Measurements from ENCODE around the gene GABBR2. TPM values are rescaled to one million over a fixed set of nuclear protein-coding genes. Genes with fewer than 3 reads are reported as not detected.

Gene GABBR2
- total RNA-seq, 2 donors from 2014 or later, result 1.2 to 1.3 TPM

DNA sequence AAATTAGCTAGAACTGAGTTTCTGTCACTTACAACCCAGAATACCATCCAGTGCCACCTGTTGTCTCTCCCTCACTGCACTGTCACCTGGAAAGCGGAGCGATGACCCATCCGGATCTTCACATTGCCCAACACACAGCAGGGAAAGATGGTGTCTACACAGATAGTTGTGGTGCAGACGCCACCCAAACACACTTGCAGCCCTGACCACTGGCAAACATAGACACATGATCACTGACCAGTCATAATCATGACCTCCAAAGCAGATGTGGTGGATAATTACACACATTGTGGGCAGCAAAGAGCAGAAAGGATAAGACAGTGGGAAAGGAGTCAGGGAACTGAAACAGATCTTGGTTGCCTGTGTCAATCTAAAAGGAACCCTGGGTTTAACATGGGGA, 64.7 kb downstream of the GABBR2 start:
- Histone ChIP-seq H3K27ac (ENCODE audit: low read depth, low read length) (no peak overlapping the region), H3K4me3 (ENCODE audit: low read length) (no peak overlapping the region), H3K27me3 (ENCODE audit: control insufficient read depth, insufficient read depth, low read length, poor library complexity, severe bottlenecking) (no peaks in the 10 kb centered on the region), H3K4me1 (ENCODE audit: control insufficient read depth, insufficient read depth, low read length) (no peaks in the 10 kb centered on the region), H3K36me3 (ENCODE audit: control insufficient read depth, insufficient read depth, low read length) (no peaks in the 10 kb centered on the region), H3K9ac (ENCODE audit: extremely low read depth, low read length, poor library complexity, severe bottlenecking) (no peak overlapping the region), H3K9me3 (ENCODE audit: control insufficient read depth, low read length) (peaks cover 8% of the 10 kb centered on the region)
- no peaks in the 10 kb centered on the region for H3K27me3 Mint-ChIP-seq (ENCODE audit: insufficient read depth)
- H3K36me3 Mint-ChIP-seq (ENCODE audit: low read depth), result no peaks in the 10 kb centered on the region
- H3K4me1 Mint-ChIP-seq, result peaks cover 2% of the 10 kb centered on the region
- H3K9me3 Mint-ChIP-seq, result peaks cover 7% of the 10 kb centered on the region
- H3K27ac Mint-ChIP-seq, result no peak overlapping the region
- WGBS, 2 experiments (ENCODE audit: insufficient coverage in 1 of 2, insufficient read length in 1 of 2), result 95 to 100% methylated on average over 2 to 4 of the region's 4 CpGs
- H3K4me3 Mint-ChIP-seq, result no peak overlapping the region
- no peak for TF ChIP-seq CTCF (conservative IDR thresholded peaks at IDR 0.05)
- DNase-seq, result no peak

- H3K9me3 ChIP-seq (ENCODE audit: control insufficient read depth, low read length), result peaks cover 20% of the 10 kb centered on the region
- Mint-ChIP-seq H3K9me3 (peaks cover 19% of the 10 kb centered on the region), H3K36me3 (ENCODE audit: low read depth) (no peaks in the 10 kb centered on the region), H3K4me1 (peaks cover 2% of the 10 kb centered on the region), H3K4me3 (no peak overlapping the region), H3K27me3 (ENCODE audit: insufficient read depth) (no peaks in the 10 kb centered on the region), H3K27ac (no peak overlapping the region)
- H3K36me3 ChIP-seq (ENCODE audit: control insufficient read depth, insufficient read depth, low read length), result no peaks in the 10 kb centered on the region
- H3K4me1 ChIP-seq (ENCODE audit: control insufficient read depth, insufficient read depth, low read length), result no peaks in the 10 kb centered on the region
- H3K27ac ChIP-seq (ENCODE audit: low read depth, low read length), result no peak overlapping the region
- DNase-seq, result peak; percentile 80
- H3K9ac ChIP-seq (ENCODE audit: extremely low read depth, low read length, poor library complexity, severe bottlenecking), result no peak overlapping the region
- no peaks in the 10 kb centered on the region for H3K27me3 ChIP-seq (ENCODE audit: control insufficient read depth, insufficient read depth, low read length, poor library complexity, severe bottlenecking)
- no peak overlapping the region for H3K4me3 ChIP-seq (ENCODE audit: low read length)
- peak; percentile 75 for TF ChIP-seq CTCF (conservative IDR thresholded peaks at IDR 0.05)
- 90 to 91% methylated on average over 10 of the region's 10 CpGs for whole genome bisulfite sequencing, 2 experiments (ENCODE audit: insufficient coverage in 1 of 2, insufficient read length in 1 of 2)
Observed at GRCh38 chr9:98642661-98643312, 65.9 kb downstream of the GABBR2 start.

DNA sequence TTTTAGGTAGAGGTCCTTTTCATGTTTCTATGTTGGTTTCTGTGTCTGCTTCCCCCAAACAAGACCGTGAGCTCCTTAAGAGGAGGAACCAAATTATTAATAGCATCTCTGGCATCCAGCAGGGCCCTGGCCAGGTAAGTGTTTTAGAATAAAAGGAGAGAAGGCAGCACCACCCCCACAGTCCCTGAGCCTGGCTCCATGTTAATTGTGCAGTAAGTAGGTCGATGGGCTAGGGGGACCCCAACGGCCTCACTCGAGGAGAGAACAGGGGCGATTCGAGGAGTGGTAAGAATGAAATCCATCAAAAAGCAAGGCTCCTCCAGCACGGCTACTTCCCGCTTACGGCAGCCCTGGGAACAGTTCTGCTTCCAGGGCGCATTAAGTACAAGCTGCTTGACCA, 67.0 kb downstream of the GABBR2 start:
- H3K4me1 ChIP-seq (ENCODE audit: control insufficient read depth, insufficient read depth, low read length), result no peaks in the 10 kb centered on the region
- 91% methylated on average over 7 to 10 of the region's 10 CpGs for WGBS, 2 experiments (ENCODE audit: insufficient coverage in 1 of 2, insufficient read length in 1 of 2)
- H3K27me3 ChIP-seq (ENCODE audit: control insufficient read depth, insufficient read depth, low read length, poor library complexity, severe bottlenecking), result no peaks in the 10 kb centered on the region
- H3K4me3 Mint-ChIP-seq, result no peak overlapping the region
- H3K27me3 Mint-ChIP-seq (ENCODE audit: insufficient read depth), result no peaks in the 10 kb centered on the region
- H3K4me3 ChIP-seq (ENCODE audit: low read length), result no peak overlapping the region
- no peak for TF ChIP-seq CTCF (conservative IDR thresholded peaks at IDR 0.05)
- H3K36me3 Mint-ChIP-seq (ENCODE audit: low read depth), result no peaks in the 10 kb centered on the region
- peaks cover 20% of the 10 kb centered on the region for H3K9me3 Mint-ChIP-seq
- H3K9ac ChIP-seq (ENCODE audit: extremely low read depth, low read length, poor library complexity, severe bottlenecking), result no peak overlapping the region
- H3K36me3 ChIP-seq (ENCODE audit: control insufficient read depth, insufficient read depth, low read length), result no peaks in the 10 kb centered on the region
- DNase-seq, result no peak
- H3K4me1 Mint-ChIP-seq, result peaks cover 2% of the 10 kb centered on the region
- peaks cover 20% of the 10 kb centered on the region for H3K9me3 ChIP-seq (ENCODE audit: control insufficient read depth, low read length)
- no peak overlapping the region for H3K27ac Mint-ChIP-seq
- no peak overlapping the region for H3K27ac ChIP-seq (ENCODE audit: low read depth, low read length)
